GM12874 (cell line): Measurements from ENCODE around the gene ZBTB8OS.

Experiments used
- CTCF ChIP-seq: IDR thresholded peaks from 2 replicates; pipeline ENCODE4 v1.5.1; 2011; ENCODE audit warnings: low read depth, mild to moderate bottlenecking, control low read depth, low read length, moderate library complexity; ENCODE audit not compliant: insufficient read depth

ZBTB8OS gene

GRCh38 chr1:32650248-32650751, at the start of gene ZBTB8OS:
Gene ZBTB8OS (minus strand): TSS chr1:32650550. CDS start chr1:32650529, 21 bp downstream.
- no peak for TF ChIP-seq CTCF

- no peak for TF ChIP-seq CTCF
Measured at GRCh38 chr1:32696041-32696440, 45.7 kb upstream of the ZBTB8OS start.

- TF ChIP-seq CTCF: no peak
Measured at GRCh38 chr1:32695098-32695904, 45.0 kb upstream of the ZBTB8OS start.

GRCh38 chr1:32693455-32694174, 43.3 kb upstream of the ZBTB8OS start:
- TF ChIP-seq CTCF: no peak

GRCh38 chr1:32686387-32686786, 36.0 kb upstream of the ZBTB8OS start:
- TF ChIP-seq CTCF: no peak

GRCh38 chr1:32685498-32685897, 35.1 kb upstream of the ZBTB8OS start:
- TF ChIP-seq CTCF: no peak

- no peak for TF ChIP-seq CTCF
Measured at GRCh38 chr1:32684167-32684811, 33.9 kb upstream of the ZBTB8OS start.
